IPS-20b (cell line): ENCODE data around the gene HSPB7.
"Not testable (repeated sequence)": the region's sequence is repeated elsewhere in the genome, so short reads cannot be mapped to it uniquely, and the experiment has no call there.

ENCODE experiments used
- H3K27ac ChIP-seq: one replicate; pipeline ENCODE4 v1.5.1; 2013; ENCODE audit warnings: low read length
- H3K27me3 ChIP-seq: 2 replicates; pipeline ENCODE4 v1.6.1; 2013; ENCODE audit warnings: mild to moderate bottlenecking, low read length, inconsistent platforms; ENCODE audit not compliant: insufficient read depth
- H3K36me3 ChIP-seq: 2 replicates; pipeline ENCODE4 v1.6.1; 2013; ENCODE audit warnings: low read depth, mild to moderate bottlenecking, inconsistent platforms, low read length, moderate library complexity; ENCODE audit not compliant: insufficient read depth
- H3K4me1 ChIP-seq: 2 replicates; pipeline ENCODE4 v1.6.1; 2013; ENCODE audit warnings: mild to moderate bottlenecking, control low read depth, inconsistent platforms, low read length, moderate library complexity; ENCODE audit not compliant: insufficient read depth
- H3K4me3 ChIP-seq: 2 replicates; pipeline ENCODE4 v1.5.1; 2013; ENCODE audit warnings: mild to moderate bottlenecking, low read length, inconsistent platforms
- H3K9ac ChIP-seq: 2 replicates; pipeline ENCODE4 v1.6.1; 2013; ENCODE audit warnings: low read depth, mild to moderate bottlenecking, inconsistent platforms, low read length, moderate library complexity
- H3K9me3 ChIP-seq: 2 replicates; pipeline ENCODE4 v1.6.1; 2013; ENCODE audit warnings: mild to moderate bottlenecking, low read depth, low read length, inconsistent platforms; ENCODE audit not compliant: insufficient read depth

The HSPB7 gene

DNA sequence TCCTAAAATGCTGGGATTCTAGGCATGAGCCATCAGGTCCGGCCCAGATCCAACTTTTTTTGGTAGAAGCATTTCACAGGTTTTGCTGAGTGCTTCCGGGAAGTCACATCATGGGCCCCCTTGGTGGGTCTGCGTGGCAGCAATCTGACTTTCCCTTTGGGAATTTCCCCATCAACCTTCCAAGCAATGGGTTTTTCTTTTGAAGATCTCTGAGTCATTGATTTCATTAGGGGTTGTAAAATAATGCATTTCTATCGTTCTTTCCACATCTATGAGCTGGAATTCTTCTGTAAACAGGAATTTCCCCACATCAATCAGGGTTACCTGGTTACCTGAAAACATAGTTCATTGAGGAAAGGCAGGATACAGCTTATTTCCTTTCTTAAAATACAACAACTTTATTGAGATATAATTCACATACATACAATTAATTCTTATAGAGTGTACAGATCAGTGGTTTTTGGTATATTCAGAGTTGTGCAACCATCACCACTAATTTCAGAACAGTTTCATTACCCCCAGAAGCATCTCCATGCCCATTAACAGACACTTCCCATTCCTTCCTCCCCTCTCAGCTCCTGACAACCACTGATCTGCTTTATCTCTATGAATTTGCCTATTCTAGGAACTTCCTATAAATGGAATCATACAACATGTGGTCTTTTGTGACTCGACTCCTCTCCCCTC lies 32.1 kb downstream of the HSPB7 start:
- peaks cover 5% of the 10 kb centered on the region; the same call in 1 of the 2 replicates for H3K9me3 ChIP-seq
- no peaks in the 10 kb centered on the region for H3K36me3 ChIP-seq
- no peak overlapping the region for H3K4me3 ChIP-seq
- no peaks in the 10 kb centered on the region for H3K27me3 ChIP-seq
- H3K4me1 ChIP-seq = no peaks in the 10 kb centered on the region
- H3K27ac ChIP-seq = no peak overlapping the region
- no peak overlapping the region for H3K9ac ChIP-seq

DNA sequence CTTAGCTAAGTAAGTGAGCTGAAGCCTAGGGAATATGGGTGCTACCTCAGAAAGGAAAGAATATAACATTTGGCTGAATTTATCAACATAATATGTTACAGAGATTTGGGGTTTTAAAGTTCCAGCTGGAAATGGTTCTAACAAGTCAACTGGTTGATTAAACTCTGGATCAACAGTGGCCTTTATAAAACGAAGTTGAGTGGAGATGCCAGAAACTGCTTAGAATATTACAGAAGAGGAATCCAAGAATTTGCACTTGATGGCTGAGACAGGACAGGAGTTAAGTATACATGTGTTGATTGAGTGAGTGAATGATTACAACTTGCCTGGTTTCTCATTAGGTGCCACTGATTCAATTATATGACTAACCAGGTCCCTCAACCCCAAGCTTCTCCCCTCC lies 34.6 kb downstream of the HSPB7 start:
- Histone ChIP-seq H3K9ac (no peak overlapping the region), H3K27ac (no peak overlapping the region), H3K36me3 (no peaks in the 10 kb centered on the region), H3K4me3 (no peak overlapping the region), H3K9me3 (peaks cover 5% of the 10 kb centered on the region; the same call in 1 of the 2 replicates), H3K4me1 (no peaks in the 10 kb centered on the region), H3K27me3 (no peaks in the 10 kb centered on the region)

DNA sequence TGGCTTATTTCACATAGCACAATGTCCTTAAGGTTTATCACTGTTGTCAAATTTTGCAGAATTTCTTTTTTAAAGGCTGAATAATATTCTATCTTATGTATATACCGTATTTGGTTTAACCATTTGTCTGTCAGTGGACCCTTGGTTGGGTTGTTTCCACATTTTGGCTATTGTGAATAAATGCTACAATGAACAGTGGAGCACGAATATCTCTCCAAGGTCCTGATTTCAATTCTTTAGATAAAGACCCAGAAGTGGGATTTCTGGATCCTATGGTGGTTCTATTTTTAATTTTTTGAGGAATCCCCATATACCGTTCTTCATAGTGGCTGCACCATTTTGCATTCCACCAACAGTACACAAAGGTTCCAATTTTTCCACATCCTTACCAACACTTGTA lies 36.2 kb downstream of the HSPB7 start:
- no peak overlapping the region for H3K27ac ChIP-seq
- H3K4me1 ChIP-seq = no peaks in the 10 kb centered on the region
- no peak overlapping the region for H3K4me3 ChIP-seq
- H3K9ac ChIP-seq = no peak overlapping the region
- no peaks in the 10 kb centered on the region for H3K27me3 ChIP-seq
- H3K9me3 ChIP-seq = peaks cover 5% of the 10 kb centered on the region; the same call in 1 of the 2 replicates
- H3K36me3 ChIP-seq = no peaks in the 10 kb centered on the region

DNA sequence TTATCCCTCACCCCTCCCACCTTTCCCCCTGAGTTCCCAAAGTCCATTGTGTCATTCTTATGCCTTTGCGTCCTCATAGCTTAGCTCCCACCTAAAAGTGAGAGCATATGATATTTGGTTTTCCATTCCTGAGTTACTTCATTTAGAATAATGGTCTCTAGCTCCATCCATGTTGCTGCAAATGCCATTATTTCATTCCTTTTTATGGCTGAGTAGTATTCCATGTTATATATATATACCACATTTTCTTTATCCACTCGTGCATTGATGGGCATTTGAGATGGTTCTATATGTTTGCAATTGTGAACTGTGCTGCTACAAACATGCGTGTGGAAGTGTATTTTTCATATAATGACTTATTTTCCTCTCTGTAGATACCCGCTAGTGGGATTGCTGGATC lies 39.9 kb downstream of the HSPB7 start:
- not testable (repeated sequence) for H3K4me3 ChIP-seq, H3K9me3 ChIP-seq, H3K9ac ChIP-seq, H3K27ac ChIP-seq, H3K27me3 ChIP-seq, H3K36me3 ChIP-seq, H3K4me1 ChIP-seq

DNA sequence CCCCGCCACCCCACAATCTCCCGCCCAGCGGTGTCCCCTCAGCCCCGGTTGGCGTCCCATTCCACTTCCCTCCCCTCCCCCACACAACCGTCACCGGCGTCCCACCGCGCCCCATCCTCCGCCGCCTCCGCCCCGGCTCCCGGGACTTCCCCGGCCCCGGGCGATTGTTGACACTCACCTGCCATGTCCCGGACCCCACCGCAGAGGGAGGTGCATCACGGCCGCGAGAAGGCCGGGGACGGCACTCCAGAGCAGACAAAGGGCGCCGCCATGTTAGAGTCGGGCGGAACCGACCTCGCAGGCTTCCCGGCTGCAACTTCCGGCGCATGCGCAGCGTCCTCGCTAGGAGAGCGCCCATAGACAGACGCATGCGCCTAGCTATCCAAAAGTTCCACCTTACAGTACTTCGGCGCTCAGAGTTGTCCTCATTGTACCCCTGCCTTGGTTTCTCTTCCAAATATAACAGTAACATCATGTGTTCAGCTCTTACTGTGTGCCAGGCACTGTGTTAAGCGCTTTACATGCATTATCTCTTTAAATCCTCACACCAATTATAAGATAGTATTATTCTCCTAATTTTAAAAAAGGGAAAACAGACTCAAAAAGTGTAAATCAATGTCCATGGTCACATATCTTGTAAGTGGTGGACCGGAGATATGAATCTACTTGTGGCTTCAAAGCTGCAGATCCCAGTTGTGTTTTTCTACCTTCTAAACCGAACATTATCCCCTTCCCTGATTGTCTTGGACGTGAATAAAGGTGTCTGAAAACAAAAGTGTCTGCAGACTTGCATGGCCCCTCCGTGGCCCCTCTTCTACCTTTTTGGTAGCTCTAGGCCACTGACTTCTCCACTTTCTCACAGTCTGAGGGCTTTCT lies 41.8 kb downstream of the HSPB7 start, which contains the start of gene ZBTB17:
TSS of gene ZBTB17 (minus strand) at position 297 of the 876 bp plus-strand sequence. CDS start 27,606 bp downstream, outside the sequence.
- Histone ChIP-seq H3K27me3 (no peaks in the 10 kb centered on the region), H3K9ac (peak within 1 kb of the TSS; percentile 73; the same call in 1 of the 2 replicates), H3K4me3 (peak within 1 kb of the TSS; percentile 89), H3K27ac (no peak within 1 kb of the TSS), H3K4me1 (peaks cover 3% of the 10 kb centered on the region; the same call in 1 of the 2 replicates), H3K36me3 (peaks cover 13% of the 10 kb centered on the region), H3K9me3 (no peaks in the 10 kb centered on the region)

DNA sequence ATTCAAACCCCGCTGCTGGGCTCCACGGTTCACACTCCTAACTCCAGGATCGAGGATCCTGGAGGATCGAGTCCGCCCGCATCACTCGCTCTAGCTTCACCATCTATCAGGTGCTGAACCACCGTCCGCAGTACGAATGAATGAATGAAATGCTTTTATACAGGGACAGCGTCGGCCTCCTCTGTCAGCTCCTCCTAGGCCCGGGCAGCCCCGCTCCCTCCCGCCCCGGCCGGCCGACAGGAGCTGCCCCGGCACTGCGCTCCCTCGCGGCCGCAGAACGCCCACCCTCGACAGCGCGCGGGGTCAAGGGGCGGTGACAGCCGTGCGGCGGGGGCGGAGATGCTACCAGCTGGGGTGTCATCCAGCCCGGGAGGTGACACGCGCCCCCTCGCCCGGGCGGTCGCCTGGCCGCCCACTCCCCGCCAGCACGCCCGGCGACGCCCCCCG lies 42.5 kb downstream of the HSPB7 start:
- H3K9ac ChIP-seq = peak overlapping the region; percentile 72; the same call in 1 of the 2 replicates
- peaks cover 3% of the 10 kb centered on the region; the same call in 1 of the 2 replicates for H3K4me1 ChIP-seq
- peaks cover 13% of the 10 kb centered on the region for H3K36me3 ChIP-seq
- H3K27me3 ChIP-seq = no peaks in the 10 kb centered on the region
- no peaks in the 10 kb centered on the region for H3K9me3 ChIP-seq
- no peak overlapping the region for H3K27ac ChIP-seq
- H3K4me3 ChIP-seq = peak overlapping the region; percentile 89

DNA sequence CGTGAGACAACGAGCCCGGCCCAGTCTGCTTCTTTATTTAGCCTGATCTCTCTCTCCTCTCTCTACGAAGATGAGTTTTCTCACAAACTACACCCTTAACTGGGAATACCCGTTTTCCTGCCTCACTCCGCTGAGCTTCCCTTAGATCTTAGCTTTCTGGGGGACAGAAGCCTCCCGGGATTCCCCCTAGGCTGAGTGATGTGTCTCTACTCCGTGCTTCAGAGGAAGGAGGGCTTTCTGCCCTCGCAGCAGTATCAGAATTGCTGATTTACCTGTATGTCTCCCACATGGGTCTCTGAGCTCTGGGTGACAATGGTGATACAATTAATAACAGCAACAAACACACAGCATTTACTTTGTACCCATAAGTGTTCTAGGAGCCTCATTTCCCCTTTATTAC lies 43.0 kb downstream of the HSPB7 start:
- Histone ChIP-seq H3K27me3 (no peaks in the 10 kb centered on the region), H3K36me3 (peaks cover 16% of the 10 kb centered on the region), H3K4me1 (peaks cover 3% of the 10 kb centered on the region; the same call in 1 of the 2 replicates), H3K4me3 (peak overlapping the region; percentile 89), H3K9me3 (peaks cover 3% of the 10 kb centered on the region; the same call in 1 of the 2 replicates), H3K9ac (peak overlapping the region; percentile 72; the same call in 1 of the 2 replicates), H3K27ac (no peak overlapping the region)

DNA sequence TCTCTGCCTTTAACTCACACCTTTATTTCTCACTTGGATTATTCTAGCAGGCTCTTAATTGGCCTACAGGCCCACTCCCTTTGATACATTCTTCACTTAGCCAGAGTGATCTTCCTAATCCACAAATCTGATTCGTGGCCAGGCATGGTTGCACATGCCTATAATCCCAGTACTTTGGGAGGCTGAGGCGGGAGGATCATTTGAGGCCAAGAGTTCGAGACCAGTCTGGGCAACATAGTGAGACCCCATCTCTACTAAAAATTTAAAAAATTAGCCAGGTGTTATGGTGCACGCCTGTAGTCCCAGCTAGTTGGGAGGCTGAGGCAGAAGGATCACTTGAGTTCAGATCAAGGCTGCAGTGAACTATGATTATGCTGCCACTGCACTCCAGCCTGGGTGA lies 44.1 kb downstream of the HSPB7 start:
- Histone ChIP-seq H3K27ac (no peak overlapping the region), H3K9me3 (peaks cover 6% of the 10 kb centered on the region; the same call in 1 of the 2 replicates), H3K9ac (no peak overlapping the region), H3K4me1 (peaks cover 3% of the 10 kb centered on the region; the same call in 1 of the 2 replicates), H3K4me3 (no peak overlapping the region), H3K36me3 (peaks cover 22% of the 10 kb centered on the region), H3K27me3 (no peaks in the 10 kb centered on the region)

DNA sequence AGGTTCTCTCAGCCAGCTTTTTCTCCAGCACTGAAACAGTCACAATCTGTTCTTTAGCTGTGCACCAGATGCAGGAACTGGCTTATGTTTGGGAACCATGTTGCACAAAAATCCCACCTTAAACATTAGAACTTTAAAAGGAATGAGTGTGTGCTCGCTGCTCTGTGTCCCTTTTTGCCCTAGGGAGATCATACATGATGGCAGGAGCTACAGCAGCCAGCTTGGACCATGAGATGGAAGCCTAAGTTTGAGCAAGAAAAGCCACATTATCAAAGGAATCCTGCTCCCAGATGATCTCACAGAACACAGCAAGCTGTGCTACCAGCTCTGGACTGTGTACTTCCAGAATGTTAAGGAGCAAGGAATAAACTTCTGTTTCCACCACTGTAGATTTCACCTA lies 45.4 kb downstream of the HSPB7 start:
- Histone ChIP-seq H3K4me3 (no peak overlapping the region), H3K9ac (no peak overlapping the region), H3K27ac (no peak overlapping the region), H3K4me1 (peaks cover 3% of the 10 kb centered on the region; the same call in 1 of the 2 replicates), H3K9me3 (peaks cover 6% of the 10 kb centered on the region; the same call in 1 of the 2 replicates), H3K27me3 (no peaks in the 10 kb centered on the region), H3K36me3 (peaks cover 24% of the 10 kb centered on the region)

DNA sequence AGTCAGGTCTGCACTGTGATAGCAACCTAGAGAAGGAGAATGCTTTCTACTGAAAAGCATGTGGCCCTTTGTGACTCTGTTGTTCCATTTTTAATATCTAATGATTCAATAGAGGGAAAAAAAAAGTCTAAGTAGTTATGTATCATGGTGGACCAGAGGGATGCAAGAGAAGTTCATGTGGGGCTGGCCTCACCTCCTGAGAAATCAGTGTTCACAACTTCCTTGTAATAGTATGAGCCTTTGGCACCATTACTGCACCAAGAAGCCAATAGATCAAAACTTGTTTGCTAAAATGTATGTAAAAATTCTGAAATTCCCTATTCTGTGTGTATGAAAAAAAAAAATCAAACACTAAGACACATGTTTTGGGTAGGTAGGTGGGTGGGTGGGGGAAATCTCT lies 46.9 kb downstream of the HSPB7 start:
- Histone ChIP-seq H3K27ac (no peak overlapping the region), H3K27me3 (no peaks in the 10 kb centered on the region), H3K4me1 (peaks cover 3% of the 10 kb centered on the region; the same call in 1 of the 2 replicates), H3K9ac (no peak overlapping the region), H3K9me3 (peaks cover 6% of the 10 kb centered on the region; the same call in 1 of the 2 replicates), H3K36me3 (peaks cover 24% of the 10 kb centered on the region), H3K4me3 (no peak overlapping the region)

DNA sequence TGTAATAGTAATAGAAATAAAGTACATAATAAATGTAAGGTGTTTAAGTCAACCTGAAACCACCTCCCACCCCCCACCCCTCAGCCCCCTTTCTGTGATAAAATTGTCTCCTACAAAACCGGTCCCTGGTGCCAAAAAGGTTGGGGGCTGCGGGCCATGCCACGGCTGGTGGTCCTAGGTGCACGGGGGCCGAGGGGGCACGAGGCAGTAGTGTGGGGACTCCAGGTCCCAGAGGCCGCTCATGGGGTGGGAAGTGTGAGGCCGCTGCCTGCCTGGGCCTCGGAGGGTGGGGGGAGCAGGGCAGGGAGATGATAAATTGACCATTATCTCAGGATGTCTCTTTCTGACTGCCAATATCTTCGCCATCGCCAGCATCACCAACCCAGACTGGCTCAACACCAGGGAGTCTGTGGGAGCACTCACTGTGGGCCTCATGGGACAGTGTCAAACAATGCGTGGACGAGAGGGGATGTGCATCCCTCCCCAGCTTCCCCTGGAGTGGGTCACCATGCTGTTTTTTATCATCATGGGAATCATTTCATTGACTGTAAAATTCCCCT lies 48.4 kb downstream of the HSPB7 start:
- Histone ChIP-seq H3K27ac (no peak overlapping the region), H3K9ac (no peak overlapping the region), H3K4me3 (no peak overlapping the region), H3K27me3 (no peaks in the 10 kb centered on the region), H3K9me3 (peaks cover 6% of the 10 kb centered on the region; the same call in 1 of the 2 replicates), H3K4me1 (no peaks in the 10 kb centered on the region), H3K36me3 (peaks cover 27% of the 10 kb centered on the region)
